GM20431 (cell line): Measurements from ENCODE around the gene C10orf67.
"Not testable (repeated sequence)": the region's sequence is repeated elsewhere in the genome, so short reads cannot be mapped to it uniquely, and the experiment has no call there.

ENCODE experiments used
- in situ Hi-C: fragments of 300-500 bp; cut with MseI, MboI; formaldehyde crosslinking; loops from one replicate; pipeline ENCODE4 v1.15.0; 2020; ENCODE audit warnings: low sequenced_read_pairs; ENCODE audit not compliant: unreplicated experiment

Gene C10orf67

GRCh38 chr10:23344241-23344841 is at the start of gene C10orf67:
C10orf67 (minus strand) TSS chr10:23344797; CDS start chr10:23344774, 23 bp downstream.
- in situ Hi-C loops: no loop called here

DNA sequence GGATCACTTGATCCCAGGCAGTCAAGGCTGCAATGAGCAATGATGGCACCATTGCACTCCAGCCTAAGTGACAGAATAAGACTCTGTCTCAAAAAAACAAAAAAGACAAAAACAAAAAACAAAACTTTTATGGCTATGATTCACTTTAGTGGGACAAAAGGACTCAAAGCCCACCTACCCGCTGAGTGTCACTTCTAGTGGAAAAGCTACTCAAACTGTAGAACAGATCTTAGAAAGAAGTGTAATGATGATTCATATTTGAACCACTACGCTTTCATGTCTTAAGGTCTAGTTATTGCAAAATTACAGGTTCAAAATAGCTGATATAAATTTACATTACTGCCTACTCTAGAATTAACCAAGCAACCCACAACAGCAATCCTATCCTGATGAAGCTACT is 47.2 kb upstream of the C10orf67 start:
- in situ Hi-C loops: no loop called here

GRCh38 chr10:23390809-23391208 is 46.2 kb upstream of the C10orf67 start:
- in situ Hi-C loops: no loop called here

DNA sequence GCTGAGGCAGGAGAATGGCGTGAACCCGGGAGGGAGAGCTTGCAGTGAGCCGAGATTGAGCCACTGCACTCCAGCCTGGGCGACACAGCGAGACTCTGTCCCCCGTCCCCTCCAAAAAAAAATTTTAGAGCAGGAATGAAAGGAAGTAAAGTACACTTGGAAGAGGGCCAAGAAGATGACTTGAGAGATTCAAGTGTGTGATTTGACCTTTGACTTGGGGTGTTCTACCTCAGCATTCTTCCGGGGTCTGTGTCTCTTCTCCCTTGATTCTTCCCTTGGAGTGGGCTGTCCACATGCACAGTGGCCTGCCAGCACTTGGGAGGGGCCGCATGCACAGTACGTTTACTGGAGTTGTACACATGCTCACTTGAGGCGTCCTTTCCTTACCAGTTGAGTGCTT is 45.8 kb upstream of the C10orf67 start:
- in situ Hi-C loops: not testable (repeated sequence)

DNA sequence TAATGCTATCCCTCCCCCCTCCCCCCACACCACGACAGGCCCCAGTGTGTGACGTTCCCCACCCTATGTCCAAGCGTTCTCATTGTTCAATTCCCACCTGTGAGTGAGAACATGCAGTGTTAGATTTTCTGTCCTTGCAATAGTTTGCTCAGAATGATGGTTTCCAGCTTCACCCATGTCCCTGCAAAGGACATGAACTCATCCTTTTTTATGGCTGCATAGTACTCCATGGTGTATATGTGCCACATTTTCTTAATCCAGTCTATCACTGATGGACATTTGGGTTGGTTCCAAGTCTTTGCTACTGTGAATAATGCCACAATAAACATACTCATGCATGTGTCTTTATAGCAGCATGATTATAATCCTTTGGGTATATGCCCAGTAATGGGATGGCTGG is 42.9 kb upstream of the C10orf67 start:
- in situ Hi-C loops: not testable (repeated sequence)

DNA sequence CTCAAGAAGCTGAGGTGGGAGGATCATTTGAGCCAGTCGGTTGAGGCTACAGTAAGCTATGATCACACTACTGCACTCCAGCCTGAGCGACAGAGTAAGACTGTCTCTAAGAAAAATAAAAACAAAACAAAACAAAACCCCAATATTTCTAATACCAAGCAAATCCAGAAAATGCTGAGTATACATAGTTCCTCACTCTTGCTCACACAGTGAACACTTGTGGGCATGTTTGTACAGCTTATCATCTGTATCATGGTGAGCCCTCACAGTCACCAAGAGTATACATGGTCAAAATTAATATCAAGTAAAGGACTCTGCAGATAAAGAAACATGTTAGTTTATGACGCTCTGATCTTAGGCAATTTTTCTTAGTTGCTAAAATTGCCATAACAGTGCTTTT is 41.5 kb upstream of the C10orf67 start:
- in situ Hi-C loops: no loop called here

DNA sequence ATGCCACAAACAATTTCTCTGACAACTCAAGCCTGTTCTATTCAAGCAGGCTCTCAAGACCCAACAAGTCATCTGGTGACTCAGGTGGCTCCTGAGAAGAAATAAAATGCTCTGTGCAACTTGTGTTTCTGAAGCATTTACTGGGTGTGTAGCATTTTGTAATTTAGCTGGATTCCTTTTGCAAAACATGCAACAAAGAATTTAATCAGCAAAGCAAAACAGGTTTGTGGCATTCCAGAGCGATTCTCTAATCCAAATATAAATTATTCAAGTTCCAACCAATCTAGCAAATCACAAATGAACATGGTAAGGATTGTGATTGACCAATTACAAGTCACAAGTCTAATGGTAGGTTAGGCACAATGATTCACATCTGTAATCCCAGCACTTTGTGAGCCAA is 39.8 kb upstream of the C10orf67 start:
- in situ Hi-C loops: no loop called here

- in situ Hi-C loops: no loop called here
Observed at GRCh38 chr10:23383637-23384036, 39.0 kb upstream of the C10orf67 start.

- in situ Hi-C loops: no loop called here
Observed at GRCh38 chr10:23381298-23382040, 36.9 kb upstream of the C10orf67 start.

- in situ Hi-C loops: no loop called here
Observed at GRCh38 chr10:23379686-23380085, 35.1 kb upstream of the C10orf67 start.

DNA sequence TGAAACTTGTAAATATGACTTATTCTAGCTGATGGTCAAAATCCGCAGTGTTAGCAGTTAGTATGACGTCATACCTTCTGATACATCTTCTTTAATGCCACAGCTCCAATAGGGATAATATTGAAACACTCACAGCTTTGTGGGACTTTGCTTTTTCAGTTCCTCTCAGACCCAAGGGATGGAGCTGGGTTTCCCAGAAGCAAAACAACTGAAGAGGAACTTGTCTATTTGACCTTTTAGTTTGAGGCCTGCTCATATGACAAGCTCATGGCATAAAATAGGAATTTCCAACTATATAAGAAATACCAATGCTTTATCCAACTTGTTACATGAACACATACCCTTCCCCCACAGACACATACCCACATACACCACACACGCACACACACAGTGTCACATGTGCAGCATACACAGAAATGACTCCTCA is 31.6 kb upstream of the C10orf67 start:
- in situ Hi-C loops: no loop called here

- in situ Hi-C loops: no loop called here
Observed at GRCh38 chr10:23375366-23375765, 30.8 kb upstream of the C10orf67 start.

GRCh38 chr10:23373156-23373555 is 28.6 kb upstream of the C10orf67 start:
- in situ Hi-C loops: no loop called here

DNA sequence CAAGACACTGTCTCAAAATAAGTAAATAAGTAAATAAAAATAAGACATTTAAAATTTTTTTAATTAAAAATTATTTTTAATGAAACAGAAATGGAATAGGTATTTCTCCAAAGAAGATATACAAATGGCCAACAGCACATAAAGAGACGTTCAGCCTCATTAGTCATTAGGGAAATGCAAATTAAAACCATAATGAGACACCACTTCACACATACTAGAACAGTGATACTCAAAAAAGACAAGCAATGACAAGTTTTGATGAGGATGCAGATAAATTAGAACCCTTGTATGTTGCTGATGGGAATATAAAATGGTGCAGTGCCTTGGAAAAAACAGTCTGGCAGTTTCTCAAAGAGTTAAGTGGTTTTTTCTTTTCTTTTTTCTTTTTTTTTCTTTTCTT is 26.5 kb upstream of the C10orf67 start:
- in situ Hi-C loops: no loop called here

DNA sequence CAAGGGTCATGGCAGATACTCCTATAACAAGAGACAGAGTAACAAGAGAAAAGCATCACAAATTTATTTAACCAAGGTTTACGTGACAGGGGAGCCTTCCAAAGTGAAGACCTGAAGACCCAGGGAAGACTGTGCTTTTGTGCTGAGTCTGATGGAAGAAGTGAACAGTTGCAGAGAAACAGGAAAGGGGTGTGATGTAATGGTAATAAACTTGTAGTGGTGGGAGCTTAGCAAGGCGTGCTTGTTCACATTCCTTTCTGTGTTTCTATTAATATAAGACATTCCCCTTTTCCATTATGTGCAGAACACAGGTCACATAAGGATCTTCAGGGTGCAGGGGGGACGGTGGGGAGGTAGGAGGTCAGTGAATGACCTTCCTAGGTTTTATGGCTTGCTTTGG is 25.5 kb upstream of the C10orf67 start:
- in situ Hi-C loops: no loop called here

DNA sequence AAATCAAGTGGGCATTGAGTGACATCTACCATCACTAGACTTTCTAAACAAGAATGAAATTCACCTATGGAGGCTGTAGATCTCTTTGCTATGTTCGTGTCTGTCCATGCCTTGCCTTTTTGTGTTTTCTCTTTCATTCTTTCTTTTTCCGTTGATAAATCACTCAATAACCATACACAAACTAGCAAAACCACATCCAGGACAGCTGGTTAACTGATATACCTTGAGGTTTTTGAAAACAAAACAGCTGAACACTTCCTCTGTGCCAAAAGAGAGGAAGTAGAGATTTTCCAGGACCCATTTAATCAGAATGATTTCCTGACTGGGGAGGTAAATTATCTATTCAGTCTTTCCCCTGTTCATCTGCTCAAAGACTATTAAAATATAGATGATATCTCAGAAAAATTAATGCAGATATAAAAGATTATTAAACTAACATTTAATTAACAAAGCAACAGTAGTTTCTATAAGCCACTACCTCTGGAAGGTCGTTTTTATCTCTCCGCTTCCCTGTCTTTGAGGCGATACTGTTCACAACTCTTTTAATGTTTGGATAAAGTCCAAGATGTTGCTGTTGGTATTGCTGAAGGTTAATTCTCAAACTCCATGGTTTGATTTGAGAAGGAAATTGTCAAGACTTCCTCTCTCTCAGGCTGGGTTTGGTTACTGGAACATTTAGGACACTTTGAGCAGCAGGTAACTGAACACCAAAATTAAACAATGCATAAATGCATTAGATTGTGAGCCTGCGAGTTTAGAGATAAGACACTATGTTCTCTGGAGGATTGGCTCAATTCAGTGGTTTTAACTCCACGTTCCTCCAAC is 24.4 kb upstream of the C10orf67 start:
- in situ Hi-C loops: no loop called here

DNA sequence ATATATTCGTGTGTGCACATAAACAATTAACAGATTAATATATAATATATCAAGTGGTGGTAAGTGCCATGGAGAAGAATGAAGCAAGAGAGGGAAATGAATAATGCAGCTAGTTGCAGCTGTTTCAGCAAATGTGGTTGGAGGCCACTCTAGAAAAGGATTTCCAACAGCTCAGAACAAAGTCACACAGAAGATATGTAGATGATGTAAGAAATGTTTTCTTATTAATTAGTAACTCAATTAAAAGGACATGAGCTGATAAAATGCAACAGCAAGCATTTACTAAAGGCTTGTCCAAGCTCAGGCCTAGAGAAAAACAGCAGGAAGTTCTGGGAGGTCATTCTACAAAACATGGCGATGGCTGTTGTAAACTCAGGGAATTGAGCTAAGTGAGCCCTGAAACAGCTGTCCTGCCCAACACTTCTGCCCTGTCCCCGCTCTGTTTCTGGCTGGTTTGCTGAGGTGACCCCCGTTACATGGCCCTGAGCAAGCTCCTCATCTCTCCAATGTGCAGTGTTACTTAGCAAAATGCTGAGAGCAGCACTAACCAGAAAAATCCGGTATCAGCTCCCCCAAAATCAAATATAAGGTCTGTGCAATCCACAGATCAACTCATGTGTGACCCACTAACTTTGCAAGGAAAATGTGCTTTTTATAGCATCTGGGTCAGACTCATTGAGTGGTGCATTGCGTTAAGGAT is 23.4 kb upstream of the C10orf67 start:
- in situ Hi-C loops: no loop called here

DNA sequence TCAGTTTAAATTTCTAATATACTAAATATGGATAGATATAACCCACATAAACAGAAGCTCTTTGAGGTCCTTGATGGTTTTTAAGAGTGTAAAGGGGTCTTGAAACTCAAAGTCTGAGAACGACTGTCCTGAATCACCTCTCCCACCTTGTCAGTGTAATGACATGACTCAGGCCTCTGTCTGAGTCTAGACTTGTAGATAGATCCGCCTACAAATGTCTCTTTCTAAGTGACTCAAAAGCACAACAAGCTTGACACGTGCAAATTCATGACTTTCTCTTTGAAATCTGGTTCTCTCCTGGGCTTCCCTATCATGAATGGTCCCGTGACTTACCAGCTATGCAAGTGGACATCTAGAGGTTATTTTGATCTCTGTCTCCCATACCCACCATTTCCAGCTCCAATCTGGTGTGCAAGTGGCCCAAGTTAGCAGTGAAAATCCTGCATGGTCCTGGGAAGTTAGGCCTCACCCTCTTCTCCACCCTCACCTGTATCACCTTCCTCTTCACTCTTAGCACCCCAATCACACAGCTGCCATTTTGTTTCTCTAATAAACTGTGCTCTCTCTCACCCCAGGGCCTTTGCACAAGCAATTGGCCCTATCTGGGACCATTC is 20.9 kb upstream of the C10orf67 start:
- in situ Hi-C loops: not testable (repeated sequence)

- in situ Hi-C loops: no loop called here
Observed at GRCh38 chr10:23364378-23364777, 19.8 kb upstream of the C10orf67 start.

- in situ Hi-C loops: no loop called here
Observed at GRCh38 chr10:23363793-23364135, 19.2 kb upstream of the C10orf67 start.
